Peyer's patch (tissue), 4 donors: Measurements from ENCODE around the gene VWC2L. TPM values are rescaled to one million over a fixed set of nuclear protein-coding genes. Genes with fewer than 3 reads are reported as not detected.

Experiments
- DNase-seq, 3 donors: peaks; one replicate each; pipeline ENCODE4 v3.0.0-alpha.2; 2017 to 2019
- H3K27ac ChIP-seq, 4 donors: fragments of 200-600 bp; sonication (generic); one replicate each; pipeline ENCODE4 v1.5.1; 2016 to 2019
- H3K27me3 ChIP-seq, 2 donors: fragments of 200-600 bp; sonication (generic); one replicate each; pipeline ENCODE4 v1.5.1; 2019
- H3K36me3 ChIP-seq, 3 donors: fragments of 200-600 bp; sonication (generic); one replicate each; pipeline ENCODE4 v1.5.1; 2016 to 2019
- H3K4me1 ChIP-seq, 4 donors: fragments of 200-600 bp; sonication (generic); one replicate each; pipeline ENCODE4 v1.5.1; 2016 to 2019
- H3K4me3 ChIP-seq, 4 donors: fragments of 200-600 bp; sonication (generic); 1 replicate in 3 of 4; 2 replicates in 1 of 4; pipeline ENCODE4 v1.5.1; 2016 to 2019; ENCODE audit warnings: mild to moderate bottlenecking in 1 of 4
- H3K9me3 ChIP-seq, 4 donors: fragments of 200-600 bp; sonication (generic); one replicate each; pipeline ENCODE4 v1.5.1; 2016 to 2019; ENCODE audit warnings: mild to moderate bottlenecking in 1 of 4
- CTCF ChIP-seq, 6 experiments: fragments of 450-650 bp in 4 of 6; fragments of 200-600 bp in 2 of 6; sonication (generic) in 1 of 6; IDR thresholded peaks; one replicate each; pipeline ENCODE4 v1.5.1; 2017 to 2019; ENCODE audit warnings: antibody characterized with exemption in 6 of 6, mild to moderate bottlenecking in 3 of 6, moderate library complexity in 1 of 6
- POLR2A ChIP-seq, 2 donors: fragments of 450-650 bp; IDR thresholded peaks; one replicate each; pipeline ENCODE4 v1.5.1; 2017; ENCODE audit warnings: antibody characterized with exemption in 2 of 2, mild to moderate bottlenecking in 2 of 2, moderate library complexity in 2 of 2
- total RNA-seq, 4 donors: library from RNA; depleted of rRNA; stranded (reverse); fragments of >200 nt; gene quantifications; one replicate each; pipeline ENCODE4 v1.1.0, GENCODE V29; 2016

The VWC2L gene
- total RNA-seq, 4 donors from 2014 or later = not detected

DNA sequence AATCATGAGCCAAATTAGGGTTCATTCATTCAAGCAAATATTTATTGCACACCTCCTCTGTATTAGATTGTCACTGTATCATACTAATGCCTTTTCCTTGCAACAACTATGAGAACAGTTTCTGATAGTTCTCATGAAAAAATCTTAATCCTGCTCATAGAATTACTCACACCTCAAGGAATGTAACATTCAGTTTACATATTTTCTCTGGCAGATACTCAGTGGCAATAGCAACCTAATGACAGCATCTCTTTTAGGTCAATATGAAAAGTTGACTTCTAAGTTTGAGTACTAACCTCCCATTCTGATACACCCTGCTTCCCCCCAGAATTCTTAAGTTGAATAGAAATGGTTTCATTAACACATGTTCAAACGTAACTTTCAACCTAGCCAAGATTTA is 132.0 kb downstream of the VWC2L start:
- Histone ChIP-seq H3K27ac (no peak overlapping the region), H3K4me3 (no peak overlapping the region), H3K9me3 (no peaks in the 10 kb centered on the region), H3K36me3 (no peaks in the 10 kb centered on the region), H3K27me3 (no peaks in the 10 kb centered on the region), H3K4me1 (no peaks in the 10 kb centered on the region)
- TF ChIP-seq POLR2A (IDR thresholded peaks at IDR 0.05) (no peak), CTCF (IDR thresholded peaks at IDR 0.05) (no peak)
- no peak for DNase-seq

DNA sequence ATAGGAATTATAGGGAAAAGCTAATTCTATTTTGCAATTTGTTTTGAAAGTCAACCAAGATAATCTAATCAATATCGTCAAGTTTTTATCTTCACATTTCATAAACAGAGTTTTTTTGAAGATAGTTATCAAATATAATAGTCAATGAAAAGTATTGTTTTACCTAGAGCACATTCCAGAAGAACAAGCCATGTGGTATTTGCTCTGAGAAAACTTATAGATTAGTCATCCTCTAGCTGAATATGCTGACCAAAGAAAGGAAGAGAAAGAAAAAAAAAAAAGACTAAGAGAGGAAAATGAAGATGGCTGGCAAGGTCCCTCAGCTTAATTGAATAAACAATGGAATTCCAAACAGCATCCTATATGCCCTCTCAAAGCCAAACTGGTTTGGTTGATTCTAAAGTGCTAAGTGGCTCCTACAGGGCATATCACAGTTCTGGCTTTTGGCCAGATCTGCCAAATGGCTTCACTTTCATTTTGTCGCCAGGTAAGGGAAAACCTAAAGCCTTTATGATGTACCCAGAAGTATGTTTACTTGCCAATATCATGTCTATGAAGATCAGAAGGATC is 132.6 kb downstream of the VWC2L start:
- Histone ChIP-seq H3K9me3 (no peaks in the 10 kb centered on the region), H3K4me1 (no peaks in the 10 kb centered on the region), H3K27me3 (no peaks in the 10 kb centered on the region), H3K27ac (no peak overlapping the region), H3K4me3 (no peak overlapping the region), H3K36me3 (no peaks in the 10 kb centered on the region)
- TF ChIP-seq POLR2A (IDR thresholded peaks at IDR 0.05) (no peak), CTCF (IDR thresholded peaks at IDR 0.05) (no peak)
- DNase-seq = no peak

DNA sequence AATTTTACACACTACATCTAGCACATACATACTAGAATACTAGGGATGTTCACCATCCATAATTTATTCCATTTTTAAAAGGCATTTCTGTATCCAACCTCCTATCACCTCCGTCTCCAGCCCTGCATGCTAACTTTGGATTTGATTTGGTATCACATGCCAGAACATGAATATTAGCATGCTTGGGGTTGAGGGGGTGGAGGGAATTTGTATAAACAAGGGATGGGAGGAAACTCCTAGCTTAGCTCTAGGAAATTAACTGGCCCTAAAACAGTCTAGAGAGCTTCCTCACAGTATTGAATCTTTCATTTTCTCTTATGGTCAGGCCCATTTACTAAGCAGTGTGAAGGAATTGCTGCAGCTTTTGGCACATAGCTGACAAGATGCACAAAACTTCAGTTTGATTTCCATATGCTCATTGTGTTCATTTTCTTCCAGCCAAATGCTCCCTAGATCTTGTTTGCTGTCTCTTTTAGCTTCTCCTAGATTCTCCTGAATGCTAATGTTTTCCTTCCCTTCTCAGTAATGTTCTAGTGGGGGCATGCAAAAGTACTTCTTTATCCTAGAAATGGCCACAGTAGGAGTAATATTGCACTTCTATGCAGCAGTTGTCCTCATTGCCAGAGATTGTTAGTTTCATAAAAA is 135.2 kb downstream of the VWC2L start:
- Histone ChIP-seq H3K36me3 (no peaks in the 10 kb centered on the region), H3K4me3 (no peak overlapping the region), H3K27ac (no peak overlapping the region), H3K27me3 (no peaks in the 10 kb centered on the region), H3K4me1 (no peaks in the 10 kb centered on the region), H3K9me3 (no peaks in the 10 kb centered on the region)
- DNase-seq = no peak
- TF ChIP-seq POLR2A (IDR thresholded peaks at IDR 0.05) (no peak), CTCF (IDR thresholded peaks at IDR 0.05) (no peak)

DNA sequence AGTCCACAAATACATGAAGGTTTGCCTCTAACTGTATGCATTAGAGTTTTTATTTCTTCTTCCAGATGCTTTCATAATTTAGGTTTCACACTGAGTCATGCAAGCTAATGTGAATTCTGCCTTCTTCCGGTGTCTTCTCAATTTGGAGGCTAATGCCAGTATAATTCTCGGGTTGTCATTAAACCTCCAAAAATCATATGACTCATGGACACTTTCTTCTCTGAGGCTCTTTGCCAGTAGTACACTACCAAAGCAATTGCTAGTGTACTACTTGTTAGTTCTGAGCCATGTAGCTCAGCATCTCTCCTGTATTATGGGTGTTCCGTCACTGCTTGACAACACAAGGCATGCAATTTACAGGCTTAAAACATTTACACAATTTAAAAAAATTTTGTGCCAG is 137.1 kb downstream of the VWC2L start:
- Histone ChIP-seq H3K9me3 (no peaks in the 10 kb centered on the region), H3K4me1 (no peaks in the 10 kb centered on the region), H3K4me3 (no peak overlapping the region), H3K27me3 (no peaks in the 10 kb centered on the region), H3K36me3 (no peaks in the 10 kb centered on the region), H3K27ac (no peak overlapping the region)
- no peak for DNase-seq
- TF ChIP-seq POLR2A (IDR thresholded peaks at IDR 0.05) = no peak

- Histone ChIP-seq H3K36me3 (no peaks in the 10 kb centered on the region), H3K27me3 (no peaks in the 10 kb centered on the region), H3K27ac (no peak overlapping the region), H3K9me3 (no peaks in the 10 kb centered on the region), H3K4me3 (no peak overlapping the region), H3K4me1 (no peaks in the 10 kb centered on the region)
- DNase-seq = no peak
- no peak for TF ChIP-seq POLR2A (IDR thresholded peaks at IDR 0.05)
- no peak for TF ChIP-seq CTCF (IDR thresholded peaks at IDR 0.05)
Observed at GRCh38 chr2:214549946-214550345, 139.1 kb downstream of the VWC2L start.

GRCh38 chr2:214550786-214551185 is 139.9 kb downstream of the VWC2L start:
- no peaks in the 10 kb centered on the region for H3K9me3 ChIP-seq
- no peaks in the 10 kb centered on the region for H3K27me3 ChIP-seq
- no peak overlapping the region for H3K27ac ChIP-seq
- TF ChIP-seq POLR2A (IDR thresholded peaks at IDR 0.05) (no peak), CTCF (IDR thresholded peaks at IDR 0.05) (no peak)
- no peaks in the 10 kb centered on the region for H3K4me1 ChIP-seq
- DNase-seq = no peak
- H3K36me3 ChIP-seq = no peaks in the 10 kb centered on the region
- no peak overlapping the region for H3K4me3 ChIP-seq
